Measurements from ENCODE around the gene KLHDC9.

The KLHDC9 gene

GRCh38 chr1:161121042-161121650, 23.0 kb downstream of the KLHDC9 start:
- DNase-seq (ENCODE audit: low read depth) = no peak
- TF ChIP-seq CTCF (IDR thresholded peaks at IDR 0.05; ENCODE audit: low read depth, low read length, missing control alignments) = no peak
- no peak overlapping the region for H3K4me3 ChIP-seq (ENCODE audit: low read depth, low read length)

GRCh38 chr1:161121834-161122233, 23.7 kb downstream of the KLHDC9 start:
- no peak for TF ChIP-seq CTCF (IDR thresholded peaks at IDR 0.05; ENCODE audit: low read depth, low read length, missing control alignments)
- no peak overlapping the region for H3K4me3 ChIP-seq (ENCODE audit: low read depth, low read length)
- no peak for DNase-seq (ENCODE audit: low read depth)

GRCh38 chr1:161122967-161123366, 24.8 kb downstream of the KLHDC9 start:
- H3K4me3 ChIP-seq (ENCODE audit: low read depth, low read length) = no peak overlapping the region
- DNase-seq (ENCODE audit: low read depth) = no peak
- no peak for TF ChIP-seq CTCF (IDR thresholded peaks at IDR 0.05; ENCODE audit: low read depth, low read length, missing control alignments)

GRCh38 chr1:161127649-161128048, 29.5 kb downstream of the KLHDC9 start:
- no peak overlapping the region for H3K4me3 ChIP-seq (ENCODE audit: low read depth, low read length)
- no peak for DNase-seq (ENCODE audit: low read depth)
- no peak for TF ChIP-seq CTCF (IDR thresholded peaks at IDR 0.05; ENCODE audit: low read depth, low read length, missing control alignments)

- no peak overlapping the region for H3K4me3 ChIP-seq (ENCODE audit: low read depth, low read length)
- DNase-seq (ENCODE audit: low read depth) = no peak
- TF ChIP-seq CTCF (IDR thresholded peaks at IDR 0.05; ENCODE audit: low read depth, low read length, missing control alignments) = no peak
Measured at GRCh38 chr1:161128591-161129420, 30.6 kb downstream of the KLHDC9 start.

- TF ChIP-seq CTCF (IDR thresholded peaks at IDR 0.05; ENCODE audit: low read depth, low read length, missing control alignments) = no peak
- no peak for DNase-seq (ENCODE audit: low read depth)
- no peak overlapping the region for H3K4me3 ChIP-seq (ENCODE audit: low read depth, low read length)
Measured at GRCh38 chr1:161130266-161130665, 32.1 kb downstream of the KLHDC9 start.

Measured in GM12864 (cell line).